IMR-90 (cell line): ENCODE measurements around the gene WASL. TPM values are rescaled to one million over a fixed set of nuclear protein-coding genes. Genes with fewer than 3 reads are reported as not detected.
A peak's percentile ranks its signal among the peaks of the same experiment; 100 is the strongest.

ENCODE experiments used
- ATAC-seq: fragments of 200-7000 bp; cut with Tn5 transposase; 2 replicates; pipeline ENCODE4 v1.9.1; 2020; ENCODE audit warnings: low read depth, mild to moderate bottlenecking, moderate library complexity
- BruUV-seq: library from RNA; stranded (reverse); fragments of 400-500 nt; replicated peaks from 2 replicates; lab custom pipeline; 2021; lab: Mats Ljungman, UMichigan
- CTCF ChIA-PET: fragments of 300-600 bp; formaldehyde crosslinking; extraction: SDS; loops from one replicate; lab custom pipeline; 2021; ENCODE audit warnings: antibody characterized with exemption; lab: Yijun Ruan, JAX
- POLR2A ChIA-PET: fragments of 300-600 bp; sonication (Branson Sonifier 250); formaldehyde crosslinking; loops from one replicate; lab custom pipeline; 2022; ENCODE audit warnings: antibody characterized with exemption; ENCODE audit not compliant: unreplicated experiment; lab: Charles Lee
- DNase-seq: peaks from one replicate; pipeline ENCODE4 v3.0.0; 2013
- H2AFZ ChIP-seq: replicated peaks from 2 replicates; pipeline ENCODE3; 2013; ENCODE audit warnings: low read length, mild to moderate bottlenecking; ENCODE audit not compliant: poor library complexity
- H2AK5ac ChIP-seq: 2 replicates; pipeline ENCODE4 v1.6.1; 2013; ENCODE audit warnings: low read depth, low read length, inconsistent platforms
- H2AK9ac ChIP-seq: replicated peaks from 2 replicates; pipeline ENCODE3; 2013; ENCODE audit warnings: mild to moderate bottlenecking, low read depth, low read length, moderate library complexity; ENCODE audit not compliant: poor library complexity
- H2BK120ac ChIP-seq: 2 replicates; pipeline ENCODE4 v1.6.1; 2013; ENCODE audit warnings: low read depth, low read length, inconsistent platforms
- H2BK15ac ChIP-seq: 3 replicates; pipeline ENCODE4 v1.6.1; 2013; ENCODE audit warnings: low read depth, low read length, inconsistent platforms
- H2BK20ac ChIP-seq: 2 replicates; pipeline ENCODE4 v1.6.1; 2013; ENCODE audit warnings: low read depth, mild to moderate bottlenecking, inconsistent platforms, low read length, moderate library complexity
- H2BK5ac ChIP-seq: 2 replicates; pipeline ENCODE4 v1.6.1; 2013; ENCODE audit warnings: mild to moderate bottlenecking, low read depth, low read length, inconsistent platforms; ENCODE audit not compliant: poor library complexity, severe bottlenecking
- H3K14ac ChIP-seq: replicated peaks from 2 replicates; pipeline ENCODE4 v1.6.1; 2013; ENCODE audit warnings: low read depth, low read length, inconsistent platforms
- H3K18ac ChIP-seq: 2 replicates; pipeline ENCODE4 v1.6.1; 2013; ENCODE audit warnings: low read depth, low read length, control low read depth
- H3K23ac ChIP-seq: 2 replicates; pipeline ENCODE4 v1.6.1; 2013; ENCODE audit warnings: low read depth, low read length, inconsistent platforms
- H3K27ac ChIP-seq: 2 replicates; pipeline ENCODE4 v1.5.1; 2013; ENCODE audit warnings: mild to moderate bottlenecking, control low read depth, low read length; ENCODE audit not compliant: insufficient read depth
- H3K27me3 ChIP-seq: 2 replicates; pipeline ENCODE4 v1.6.1; 2013; ENCODE audit warnings: low read length; ENCODE audit not compliant: control insufficient read depth, insufficient read depth
- H3K36me3 ChIP-seq: 2 replicates; pipeline ENCODE4 v1.6.1; 2013; ENCODE audit warnings: low read length, mixed read lengths; ENCODE audit not compliant: control insufficient read depth, insufficient read depth
- H3K4ac ChIP-seq: 2 replicates; pipeline ENCODE4 v1.6.1; 2013; ENCODE audit warnings: low read depth, low read length, inconsistent platforms
- H3K4me1 ChIP-seq: 2 replicates; pipeline ENCODE4 v1.6.1; 2013; ENCODE audit warnings: low read length, mixed read lengths; ENCODE audit not compliant: control insufficient read depth, insufficient read depth
- H3K4me2 ChIP-seq: 2 replicates; pipeline ENCODE4 v1.6.1; 2013; ENCODE audit warnings: low read depth, mild to moderate bottlenecking, control low read depth, low read length, moderate library complexity
- H3K4me3 ChIP-seq: 2 replicates; pipeline ENCODE4 v1.5.1; 2013; ENCODE audit warnings: low read depth, mild to moderate bottlenecking, control low read depth, low read length, moderate library complexity; ENCODE audit not compliant: insufficient read depth
- H3K56ac ChIP-seq: 2 replicates; pipeline ENCODE4 v1.6.1; 2013; ENCODE audit warnings: low read length, inconsistent platforms; ENCODE audit not compliant: insufficient read depth; ENCODE audit errors: extremely low read depth
- H3K79me1 ChIP-seq, 2 experiments: 2 replicates each; pipeline ENCODE4 v1.6.1; 2013; ENCODE audit warnings: low read length in 2 of 2, inconsistent platforms in 1 of 2, low read depth in 1 of 2
- H3K9ac ChIP-seq: 2 replicates; pipeline ENCODE4 v1.6.1; 2013; ENCODE audit warnings: low read depth, low read length, control low read depth
- H3K9me1 ChIP-seq: 2 replicates; pipeline ENCODE4 v1.6.1; 2013; ENCODE audit warnings: low read length, inconsistent platforms; ENCODE audit not compliant: insufficient read depth
- H3K9me3 ChIP-seq: 2 replicates; pipeline ENCODE4 v1.6.1; 2013; ENCODE audit warnings: low read length; ENCODE audit not compliant: control insufficient read depth, insufficient read depth
- H4K20me1 ChIP-seq: 2 replicates; pipeline ENCODE4 v1.6.1; 2013; ENCODE audit warnings: low read length, inconsistent platforms; ENCODE audit not compliant: insufficient read depth
- H4K5ac ChIP-seq: 2 replicates; pipeline ENCODE4 v1.6.1; 2013; ENCODE audit warnings: mild to moderate bottlenecking, low read depth, low read length, control low read depth
- H4K8ac ChIP-seq, 2 experiments: 2 replicates each; pipeline ENCODE4 v1.6.1; 2013; ENCODE audit warnings: low read depth in 2 of 2, low read length in 2 of 2, control low read depth in 1 of 2, inconsistent platforms in 1 of 2
- H4K91ac ChIP-seq: 2 replicates; pipeline ENCODE4 v1.6.1; 2013; ENCODE audit warnings: low read depth, low read length, inconsistent platforms; ENCODE audit not compliant: insufficient read depth
- CEBPB ChIP-seq: IDR thresholded peaks from 2 replicates; pipeline ENCODE4 v1.6.1; 2012; ENCODE audit warnings: low read depth, low read length, improper control_type of control experiment
- NFE2L2 ChIP-seq: fragments of 150-350 bp; IDR thresholded peaks from 2 replicates; pipeline ENCODE4 v1.6.1; 2016; ENCODE audit warnings: low read depth, mild to moderate bottlenecking, low read length
- WGBS, 2 experiments: methylation state at CpG; one replicate each; pipeline versions ENCODE4 v1.1.5 to v1.1.7; 2013; ENCODE audit warnings: missing lambda C conversion rate in 2 of 2; ENCODE audit not compliant: insufficient read length in 1 of 2; ENCODE audit errors: extremely low coverage in 2 of 2; 5-methylcytosine and 5-hydroxymethylcytosine counted together
- dilution Hi-C: fragments of 300-500 bp; cut with HindIII; formaldehyde crosslinking; loops from one replicate; pipeline ENCODE4 v1.14.3; 2018; ENCODE audit warnings: low sequenced_read_pairs; ENCODE audit not compliant: unreplicated experiment
- in situ Hi-C: fragments of 300-500 bp; cut with MboI; formaldehyde crosslinking; loops from 3 replicates; pipeline ENCODE4 v1.14.3; 2019; ENCODE audit warnings: low sequenced_read_pairs, inconsistent platforms, mixed read lengths
- intact Hi-C: fragments of 100-400 bp; cut with micrococcal nuclease; formaldehyde crosslinking; loops from 2 replicates; pipeline ENCODE4 v1.10.0; 2022
- polyA plus RNA-seq, 3 experiments: library from polyadenylated mRNA; depleted of rRNA; stranded (reverse); fragments of >200 nt; gene quantifications; 2 replicates each; pipeline ENCODE4 v1.2.3, GENCODE V29; 2012; ENCODE audit warnings: low replicate concordance in 1 of 3
- total RNA-seq: library from RNA; depleted of rRNA; stranded (reverse); fragments of >200 nt; gene quantifications from 2 replicates; pipeline ENCODE4 v1.2.3, GENCODE V29; 2012

The WASL gene
- total and polyA plus RNA-seq, 2 of the 4 experiments (the other 2 are of a cell fraction) = 2.3 to 7.9 TPM

DNA sequence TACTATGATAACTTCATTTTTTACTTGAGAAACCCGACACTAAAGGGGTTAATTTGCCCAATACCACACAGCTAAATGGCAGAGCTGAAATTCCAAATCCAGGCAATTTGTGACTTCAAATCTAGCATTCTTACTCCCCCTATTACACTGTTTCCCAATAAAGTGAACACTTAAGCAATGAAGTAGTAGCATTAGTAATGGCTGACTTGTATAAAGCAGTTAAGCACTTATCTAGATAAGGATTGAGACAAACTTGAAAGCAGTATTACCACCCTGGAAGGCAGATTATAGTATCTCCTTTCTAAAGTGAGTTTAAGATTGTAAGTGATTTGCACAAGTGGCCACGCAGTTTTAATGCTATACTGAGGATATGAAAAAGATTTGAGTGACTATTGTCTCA lies 39.3 kb downstream of the WASL start:
- in situ Hi-C loops = no loop called here
- H2BK15ac ChIP-seq = no peak overlapping the region
- H3K56ac ChIP-seq = no peak overlapping the region
- ATAC-seq (no peak), DNase-seq (peak; percentile 31)
- peaks cover 14% of the 10 kb centered on the region for H3K36me3 ChIP-seq
- H3K14ac ChIP-seq = no peak overlapping the region
- no peaks in the 10 kb centered on the region for H3K9me3 ChIP-seq
- H3K4me3 ChIP-seq = no peak overlapping the region
- H3K4ac ChIP-seq = no peak overlapping the region
- no peak overlapping the region for H2BK5ac ChIP-seq
- H2AK9ac ChIP-seq = no peak overlapping the region
- H2AK5ac ChIP-seq = no peak overlapping the region
- TF ChIP-seq CEBPB = peak; percentile 82
- no peak for TF ChIP-seq NFE2L2
- H3K27ac ChIP-seq = no peak overlapping the region
- H4K8ac ChIP-seq = no peak overlapping the region
- peaks cover 15 to 28% of the 10 kb centered on the region in 2 experiments; a peak in 3 of 4 replicates for H3K79me1 ChIP-seq
- H3K9me1 ChIP-seq = peaks cover 9% of the 10 kb centered on the region
- no peaks in the 10 kb centered on the region for H3K27me3 ChIP-seq
- peaks cover 10% of the 10 kb centered on the region for H3K4me1 ChIP-seq
- intact Hi-C loops = no loop called here
- no peak overlapping the region for H4K5ac ChIP-seq
- no TSS peak for BruUV-seq
- no CpG with 5 or more reads among the region's 2 CpGs for WGBS, 2 experiments
- no peak overlapping the region for H3K23ac ChIP-seq
- no peak overlapping the region for H3K9ac ChIP-seq
- no peak overlapping the region for H3K18ac ChIP-seq
- no peak overlapping the region for H2BK20ac ChIP-seq
- H4K91ac ChIP-seq = no peak overlapping the region
- H3K4me2 ChIP-seq = no peak overlapping the region
- peaks cover 14% of the 10 kb centered on the region; the same call in 1 of the 2 replicates for H4K20me1 ChIP-seq
- POLR2A ChIA-PET = no interaction called here
- H2AFZ ChIP-seq = no peak overlapping the region
- no peak overlapping the region for H2BK120ac ChIP-seq
- CTCF ChIA-PET = interaction anchor here (0.8 kb wide), 1 partner anchor 60 kb away, joined by 3 read pairs; no protein-coding TSS in a partner anchor
- dilution Hi-C loops = no loop called here
